LNCAP (cell line): ENCODE results near the gene SMIM41.

Experiments used
- TF ChIP-seq, protein P1 (sequence below): fragments of 450-650 bp; IDR thresholded peaks from 2 replicates; pipeline ENCODE4 v1.5.1; 2017; ENCODE audit warnings: mild to moderate bottlenecking

The SMIM41 gene

GRCh38 chr12:52082988-52083637 lies 3.6 kb downstream of the SMIM41 start:
- TF ChIP-seq, protein P1, sequence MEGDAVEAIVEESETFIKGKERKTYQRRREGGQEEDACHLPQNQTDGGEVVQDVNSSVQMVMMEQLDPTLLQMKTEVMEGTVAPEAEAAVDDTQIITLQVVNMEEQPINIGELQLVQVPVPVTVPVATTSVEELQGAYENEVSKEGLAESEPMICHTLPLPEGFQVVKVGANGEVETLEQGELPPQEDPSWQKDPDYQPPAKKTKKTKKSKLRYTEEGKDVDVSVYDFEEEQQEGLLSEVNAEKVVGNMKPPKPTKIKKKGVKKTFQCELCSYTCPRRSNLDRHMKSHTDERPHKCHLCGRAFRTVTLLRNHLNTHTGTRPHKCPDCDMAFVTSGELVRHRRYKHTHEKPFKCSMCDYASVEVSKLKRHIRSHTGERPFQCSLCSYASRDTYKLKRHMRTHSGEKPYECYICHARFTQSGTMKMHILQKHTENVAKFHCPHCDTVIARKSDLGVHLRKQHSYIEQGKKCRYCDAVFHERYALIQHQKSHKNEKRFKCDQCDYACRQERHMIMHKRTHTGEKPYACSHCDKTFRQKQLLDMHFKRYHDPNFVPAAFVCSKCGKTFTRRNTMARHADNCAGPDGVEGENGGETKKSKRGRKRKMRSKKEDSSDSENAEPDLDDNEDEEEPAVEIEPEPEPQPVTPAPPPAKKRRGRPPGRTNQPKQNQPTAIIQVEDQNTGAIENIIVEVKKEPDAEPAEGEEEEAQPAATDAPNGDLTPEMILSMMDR: peak; percentile 99

GRCh38 chr12:52083638-52083996 lies 4.1 kb downstream of the SMIM41 start:
- TF ChIP-seq, protein P1: peak; percentile 51

- TF ChIP-seq, protein P1: no peak
These were observed 5.2 kb downstream of the SMIM41 start for GRCh38 chr12:52084491-52085231.

DNA sequence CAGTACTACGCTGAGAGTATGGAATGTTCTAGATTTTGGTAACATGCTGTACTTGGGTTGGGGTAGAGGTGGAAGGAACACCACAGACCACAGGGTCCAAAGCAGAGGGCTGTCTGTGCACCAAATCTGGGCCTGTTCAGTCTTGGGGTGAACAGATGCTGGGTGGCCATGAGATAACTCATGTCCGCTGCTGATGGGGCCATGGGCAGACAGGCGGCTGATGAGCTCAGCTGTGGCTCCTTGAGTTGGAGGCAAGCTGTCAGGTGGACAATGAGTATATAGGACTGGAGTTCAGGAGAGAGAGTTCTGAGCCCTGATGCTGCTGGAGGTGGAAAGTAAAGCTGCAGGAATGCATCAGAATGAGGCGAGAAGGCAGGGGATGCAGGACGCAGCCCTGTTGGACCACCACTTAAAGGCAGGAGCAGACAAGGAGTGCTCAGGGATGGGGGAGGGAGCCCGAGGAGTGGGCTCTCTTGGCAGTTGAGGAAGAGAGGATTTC lies 6.2 kb downstream of the SMIM41 start:
- TF ChIP-seq, protein P1: no peak

GRCh38 chr12:52086366-52086765 lies 6.9 kb downstream of the SMIM41 start:
- TF ChIP-seq, protein P1: no peak

DNA sequence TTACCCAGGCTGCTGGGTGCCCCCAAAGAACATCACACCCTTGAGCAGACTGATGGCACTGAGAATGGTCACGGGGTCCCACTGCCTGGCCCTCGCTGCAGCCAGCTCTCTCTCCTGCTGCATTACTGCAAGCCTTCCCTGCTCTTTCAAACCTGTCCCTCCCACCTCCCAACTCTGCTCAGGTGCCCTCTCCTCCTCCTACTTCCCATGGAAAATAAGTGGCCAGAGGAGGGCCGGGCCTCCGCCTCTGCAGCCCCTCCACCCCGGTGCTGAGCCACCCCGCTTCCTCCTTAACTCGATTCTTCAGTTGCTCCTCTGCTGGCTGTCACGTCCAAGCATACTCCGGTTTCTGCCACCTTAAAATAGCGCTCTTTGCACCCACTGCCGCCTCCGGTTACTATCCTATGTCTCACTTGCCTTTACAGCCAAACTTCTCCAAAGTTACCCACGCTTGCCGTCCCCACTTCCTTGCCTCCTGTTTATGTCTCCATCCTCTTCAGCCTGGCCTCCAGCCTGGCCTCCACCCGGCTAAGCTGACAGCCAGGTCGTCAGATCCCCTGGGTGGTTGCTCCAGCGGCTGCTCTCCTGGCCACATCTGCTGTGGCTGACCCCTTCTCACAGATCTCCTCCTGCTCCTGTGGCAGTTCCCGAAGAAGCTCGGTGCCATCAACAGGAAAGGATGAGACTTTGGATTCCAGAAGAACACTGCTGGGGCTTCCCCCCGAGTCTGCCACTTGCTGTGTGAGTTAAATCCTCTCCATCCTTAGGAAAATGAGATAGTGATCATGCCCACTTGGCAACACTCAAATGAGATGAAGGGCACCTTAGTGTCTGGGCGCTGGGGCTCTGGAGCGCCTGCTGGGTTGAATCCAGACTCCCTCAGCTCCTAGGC lies 7.7 kb downstream of the SMIM41 start:
- TF ChIP-seq, protein P1: no peak
